ENCODE data around the gene EEF1A2.

The EEF1A2 gene

GRCh38 chr20:63447320-63447719, 51.6 kb downstream of the EEF1A2 start:
- DNase-seq: no peak

- no peak for DNase-seq
Observed at GRCh38 chr20:63446216-63447024, 52.5 kb downstream of the EEF1A2 start.

- DNase-seq: no peak
Observed at GRCh38 chr20:63445075-63445734, 53.7 kb downstream of the EEF1A2 start.

- no peak for DNase-seq
Observed at GRCh38 chr20:63444548-63444947, 54.3 kb downstream of the EEF1A2 start.

GRCh38 chr20:63443606-63444395, 55.1 kb downstream of the EEF1A2 start:
- no peak for DNase-seq

GRCh38 chr20:63442100-63442493, 56.8 kb downstream of the EEF1A2 start:
- DNase-seq: peak; percentile 82

- DNase-seq: peak; percentile 60
Observed at GRCh38 chr20:63441136-63442099, 57.5 kb downstream of the EEF1A2 start.

- no peak for DNase-seq
Observed at GRCh38 chr20:63440366-63440955, 58.4 kb downstream of the EEF1A2 start.

GRCh38 chr20:63439866-63440265, 59.0 kb downstream of the EEF1A2 start:
- DNase-seq: no peak

GRCh38 chr20:63438121-63438520, 60.8 kb downstream of the EEF1A2 start:
- DNase-seq: no peak

Data from stimulated activated CD8-positive, alpha-beta memory T cell treated with anti-CD3 and anti-CD28 coated beads, Interleukin-4, amount 100 ng/mL, for 48 hours (primary cell).